ENCODE measurements around the gene NRG3. TPM values are rescaled to one million over a fixed set of nuclear protein-coding genes. Genes with fewer than 3 reads are reported as not detected.

The NRG3 gene
- total RNA-seq, 2 donors from 2014 or later, result 1.7 to 2.3 TPM

DNA sequence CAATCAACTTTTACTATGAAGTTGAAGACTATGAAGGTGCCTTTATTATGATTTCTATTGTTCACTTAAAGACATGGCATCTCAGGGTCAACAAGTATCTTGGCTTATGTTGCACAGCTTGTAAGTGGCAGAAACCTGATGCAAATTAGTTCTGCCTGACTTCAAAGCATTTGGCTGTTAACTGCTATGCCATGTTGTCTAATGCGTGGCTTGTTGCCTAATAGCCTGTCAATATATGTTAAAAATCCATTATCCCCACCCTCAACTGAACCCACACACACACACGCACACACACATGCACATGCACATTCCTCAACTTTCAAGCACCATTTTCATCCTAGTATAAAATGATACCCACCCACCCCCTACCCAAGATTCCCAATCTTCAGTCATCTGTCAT, 217.1 kb downstream of the NRG3 start:
- TF ChIP-seq, protein P1, sequence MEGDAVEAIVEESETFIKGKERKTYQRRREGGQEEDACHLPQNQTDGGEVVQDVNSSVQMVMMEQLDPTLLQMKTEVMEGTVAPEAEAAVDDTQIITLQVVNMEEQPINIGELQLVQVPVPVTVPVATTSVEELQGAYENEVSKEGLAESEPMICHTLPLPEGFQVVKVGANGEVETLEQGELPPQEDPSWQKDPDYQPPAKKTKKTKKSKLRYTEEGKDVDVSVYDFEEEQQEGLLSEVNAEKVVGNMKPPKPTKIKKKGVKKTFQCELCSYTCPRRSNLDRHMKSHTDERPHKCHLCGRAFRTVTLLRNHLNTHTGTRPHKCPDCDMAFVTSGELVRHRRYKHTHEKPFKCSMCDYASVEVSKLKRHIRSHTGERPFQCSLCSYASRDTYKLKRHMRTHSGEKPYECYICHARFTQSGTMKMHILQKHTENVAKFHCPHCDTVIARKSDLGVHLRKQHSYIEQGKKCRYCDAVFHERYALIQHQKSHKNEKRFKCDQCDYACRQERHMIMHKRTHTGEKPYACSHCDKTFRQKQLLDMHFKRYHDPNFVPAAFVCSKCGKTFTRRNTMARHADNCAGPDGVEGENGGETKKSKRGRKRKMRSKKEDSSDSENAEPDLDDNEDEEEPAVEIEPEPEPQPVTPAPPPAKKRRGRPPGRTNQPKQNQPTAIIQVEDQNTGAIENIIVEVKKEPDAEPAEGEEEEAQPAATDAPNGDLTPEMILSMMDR (conservative IDR thresholded peaks at IDR 0.05), result no peak
- no peak for DNase-seq
- H3K4me3 ChIP-seq (ENCODE audit: low read length), result no peak overlapping the region

DNA sequence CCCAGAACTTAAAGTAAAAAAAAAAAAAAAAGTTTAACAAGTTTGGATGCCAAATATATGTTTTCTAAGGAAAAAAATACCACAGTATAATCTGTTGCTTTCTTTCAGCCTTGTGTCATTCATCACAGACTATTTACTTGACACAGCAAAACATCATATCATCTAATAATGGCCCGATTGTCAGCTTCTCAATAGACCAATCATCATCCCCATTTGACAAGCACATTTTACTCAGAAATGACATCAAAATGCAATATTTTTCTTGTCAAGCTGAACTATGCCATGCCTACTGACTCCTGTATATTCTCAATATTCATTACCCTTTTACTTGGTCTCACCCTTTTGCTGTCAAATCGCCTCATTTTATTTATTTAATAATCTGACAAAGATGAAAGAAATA, 249.7 kb downstream of the NRG3 start:
- H3K9me3 ChIP-seq (ENCODE audit: control insufficient read depth, low read length), result no peaks in the 10 kb centered on the region
- no peaks in the 10 kb centered on the region for H3K27me3 Mint-ChIP-seq (ENCODE audit: insufficient read depth)
- TF ChIP-seq, protein P1 (conservative IDR thresholded peaks at IDR 0.05), result no peak
- no peak for DNase-seq
- no peak overlapping the region for H3K27ac Mint-ChIP-seq
- no peaks in the 10 kb centered on the region for H3K9me3 Mint-ChIP-seq
- no peak overlapping the region for H3K9ac ChIP-seq (ENCODE audit: extremely low read depth, low read length, poor library complexity, severe bottlenecking)
- no peaks in the 10 kb centered on the region for H3K27me3 ChIP-seq (ENCODE audit: control insufficient read depth, insufficient read depth, low read length, poor library complexity, severe bottlenecking)
- H3K27ac ChIP-seq (ENCODE audit: low read depth, low read length), result no peak overlapping the region
- H3K4me3 Mint-ChIP-seq, result no peak overlapping the region
- H3K36me3 ChIP-seq (ENCODE audit: control insufficient read depth, insufficient read depth, low read length), result no peaks in the 10 kb centered on the region
- H3K36me3 Mint-ChIP-seq (ENCODE audit: low read depth), result no peaks in the 10 kb centered on the region
- WGBS, 2 experiments (ENCODE audit: insufficient coverage in 1 of 2, insufficient read length in 1 of 2), result 78 to 100% methylated on average over 2 of the region's 2 CpGs
- no peaks in the 10 kb centered on the region for H3K4me1 Mint-ChIP-seq
- no peak overlapping the region for H3K4me3 ChIP-seq (ENCODE audit: low read length)
- no peaks in the 10 kb centered on the region for H3K4me1 ChIP-seq (ENCODE audit: control insufficient read depth, insufficient read depth, low read length)

More for the DNA sequence above, 217.1 kb downstream of the NRG3 start:
- Mint-ChIP-seq H3K4me3 (no peak overlapping the region), H3K36me3 (ENCODE audit: low read depth) (no peaks in the 10 kb centered on the region), H3K27me3 (ENCODE audit: insufficient read depth) (no peaks in the 10 kb centered on the region), H3K4me1 (no peaks in the 10 kb centered on the region), H3K27ac (no peak overlapping the region), H3K9me3 (no peaks in the 10 kb centered on the region)
- no peak overlapping the region for H3K9ac ChIP-seq (ENCODE audit: extremely low read depth, low read length, poor library complexity, severe bottlenecking)
- no peak overlapping the region for H3K27ac ChIP-seq (ENCODE audit: low read depth, low read length)
- H3K9me3 ChIP-seq (ENCODE audit: control insufficient read depth, low read length), result no peaks in the 10 kb centered on the region
- 72% methylated on average over 2 of the region's 2 CpGs; no CpG with 5 or more reads in 1 of the 2 experiments for WGBS, 2 experiments (ENCODE audit: insufficient coverage in 1 of 2, insufficient read length in 1 of 2)
- H3K27me3 ChIP-seq (ENCODE audit: control insufficient read depth, insufficient read depth, low read length, poor library complexity, severe bottlenecking), result no peaks in the 10 kb centered on the region
- no peaks in the 10 kb centered on the region for H3K4me1 ChIP-seq (ENCODE audit: control insufficient read depth, insufficient read depth, low read length)
- no peaks in the 10 kb centered on the region for H3K36me3 ChIP-seq (ENCODE audit: control insufficient read depth, insufficient read depth, low read length)

DNA sequence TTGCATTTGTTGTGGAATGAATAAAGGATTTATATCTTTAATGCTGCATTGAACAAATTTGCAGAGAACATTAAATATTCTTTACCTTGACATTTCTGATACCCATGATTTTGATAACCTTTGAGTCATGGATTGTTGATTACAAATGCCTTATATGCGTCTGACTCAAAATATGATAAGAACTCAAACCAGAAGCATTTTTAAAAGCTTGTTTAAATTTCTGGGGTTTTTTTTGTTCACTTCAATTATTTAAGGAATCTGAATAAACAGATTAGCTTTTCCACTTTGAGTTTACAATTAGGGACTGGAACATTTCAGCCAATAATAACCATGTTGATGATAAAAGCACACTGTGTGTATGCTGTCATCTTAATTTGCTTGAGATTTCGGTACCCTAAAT, 253.5 kb downstream of the NRG3 start:
- Mint-ChIP-seq H3K27me3 (ENCODE audit: insufficient read depth) (no peaks in the 10 kb centered on the region), H3K27ac (no peak overlapping the region), H3K9me3 (peaks cover 4% of the 10 kb centered on the region), H3K4me1 (no peaks in the 10 kb centered on the region), H3K36me3 (ENCODE audit: low read depth) (no peaks in the 10 kb centered on the region), H3K4me3 (no peak overlapping the region)
- no peak overlapping the region for H3K27ac ChIP-seq (ENCODE audit: low read depth, low read length)
- TF ChIP-seq, protein P1 (conservative IDR thresholded peaks at IDR 0.05), result no peak
- no peaks in the 10 kb centered on the region for H3K9me3 ChIP-seq (ENCODE audit: control insufficient read depth, low read length)
- no peak overlapping the region for H3K9ac ChIP-seq (ENCODE audit: extremely low read depth, low read length, poor library complexity, severe bottlenecking)
- 93 to 95% methylated on average over 2 of the region's 2 CpGs for WGBS, 2 experiments (ENCODE audit: insufficient coverage in 1 of 2, insufficient read length in 1 of 2)
- no peaks in the 10 kb centered on the region for H3K27me3 ChIP-seq (ENCODE audit: control insufficient read depth, insufficient read depth, low read length, poor library complexity, severe bottlenecking)
- H3K36me3 ChIP-seq (ENCODE audit: control insufficient read depth, insufficient read depth, low read length), result no peaks in the 10 kb centered on the region
- DNase-seq, result no peak
- H3K4me1 ChIP-seq (ENCODE audit: control insufficient read depth, insufficient read depth, low read length), result no peaks in the 10 kb centered on the region
- H3K4me3 ChIP-seq (ENCODE audit: low read length), result no peak overlapping the region

Data from endodermal cell (in vitro differentiated cells).